ENCODE data around the gene AQP6. TPM values are rescaled to one million over a fixed set of nuclear protein-coding genes. Genes with fewer than 3 reads are reported as not detected.

Gene AQP6
- total and polyA plus RNA-seq, 8 donors = 0.06 to 0.31 (median 0.14) TPM; not detected in 4

- H3K4me3 ChIP-seq = no peak overlapping the region
- DNase-seq (no peak), ATAC-seq (peak in 2 of 4 donors; percentile 59 to 67), FAIRE-seq (no peak)
- no peak for TF ChIP-seq CTCF (IDR thresholded peaks at IDR 0.05)
- no peaks in the 10 kb centered on the region for H3K36me3 ChIP-seq
- no peaks in the 10 kb centered on the region for H3K9me3 ChIP-seq
- intact Hi-C loops (cut with DNase I) = no loop called here
- peak overlapping the region; percentile 10 to 58 (median 48) for H3K27ac ChIP-seq
- no peaks in the 10 kb centered on the region for H3K27me3 ChIP-seq
- H3K4me1 ChIP-seq = peaks cover 0 to 4% (median 0%) of the 10 kb centered on the region in 3 donors
Observed at GRCh38 chr12:49939307-49939706, 33.4 kb upstream of the AQP6 start.

- TF ChIP-seq CTCF (IDR thresholded peaks at IDR 0.05) = no peak
- FAIRE-seq (no peak), ATAC-seq (peak in 1 of 4 donors; percentile 18), DNase-seq (no peak)
- Histone ChIP-seq H3K27ac (peak overlapping the region; percentile 10 to 58 (median 48)), H3K36me3 (no peaks in the 10 kb centered on the region), H3K27me3 (no peaks in the 10 kb centered on the region), H3K9me3 (no peaks in the 10 kb centered on the region), H3K4me1 (peaks cover 0 to 4% (median 0%) of the 10 kb centered on the region in 3 donors), H3K4me3 (no peak overlapping the region)
- intact Hi-C loops (cut with DNase I) = no loop called here
- 92 to 97% methylated on average over 1 of the region's 1 CpG for WGBS, 2 donors
Observed at GRCh38 chr12:49939707-49940106, 33.0 kb upstream of the AQP6 start.

GRCh38 chr12:49941556-49942511 lies 30.9 kb upstream of the AQP6 start:
- peaks cover 0 to 4% (median 3%) of the 10 kb centered on the region in 3 donors for H3K4me1 ChIP-seq
- no peaks in the 10 kb centered on the region for H3K9me3 ChIP-seq
- TF ChIP-seq CTCF (IDR thresholded peaks at IDR 0.05) = no peak
- 71% methylated on average over 13 of the region's 13 CpGs for WGBS, 2 donors
- no peaks in the 10 kb centered on the region for H3K27me3 ChIP-seq
- no peak overlapping the region for H3K27ac ChIP-seq
- intact Hi-C loops (cut with DNase I) = no loop called here
- FAIRE-seq (no peak), DNase-seq (no peak), ATAC-seq (no peak)
- no peaks in the 10 kb centered on the region for H3K36me3 ChIP-seq
- H3K4me3 ChIP-seq = no peak overlapping the region

GRCh38 chr12:49942512-49942893 lies 30.2 kb upstream of the AQP6 start:
- ATAC-seq (no peak), DNase-seq (no peak), FAIRE-seq (no peak)
- WGBS, 2 donors = 92 to 93% methylated on average over 3 of the region's 3 CpGs
- Histone ChIP-seq H3K4me3 (no peak overlapping the region), H3K27me3 (no peaks in the 10 kb centered on the region), H3K9me3 (no peaks in the 10 kb centered on the region), H3K36me3 (no peaks in the 10 kb centered on the region), H3K27ac (no peak overlapping the region), H3K4me1 (peaks cover 0 to 4% (median 3%) of the 10 kb centered on the region in 3 donors)
- intact Hi-C loops (cut with DNase I) = no loop called here
- TF ChIP-seq CTCF (IDR thresholded peaks at IDR 0.05) = no peak
